ENCODE measurements around the gene RBFOX2.

The RBFOX2 gene

GRCh38 chr22:35864545-35865165 lies 164.0 kb downstream of the RBFOX2 start:
- DNase-seq (ENCODE audit: low spot score): no peak

GRCh38 chr22:35863432-35863831 lies 165.2 kb downstream of the RBFOX2 start:
- no peak for DNase-seq (ENCODE audit: low spot score)

- no peak for DNase-seq (ENCODE audit: low spot score)
Measured at GRCh38 chr22:35862697-35863096, 165.9 kb downstream of the RBFOX2 start.

GRCh38 chr22:35861451-35861850 lies 167.2 kb downstream of the RBFOX2 start:
- DNase-seq (ENCODE audit: low spot score): no peak

GRCh38 chr22:35860837-35861236 lies 167.8 kb downstream of the RBFOX2 start:
- no peak for DNase-seq (ENCODE audit: low spot score)

- no peak for DNase-seq (ENCODE audit: low spot score)
Measured at GRCh38 chr22:35860087-35860733, 168.4 kb downstream of the RBFOX2 start.

GRCh38 chr22:35854334-35854733 lies 174.3 kb downstream of the RBFOX2 start:
- DNase-seq (ENCODE audit: low spot score): no peak

- no peak for DNase-seq (ENCODE audit: low spot score)
Measured at GRCh38 chr22:35852076-35852475, 176.5 kb downstream of the RBFOX2 start.

GRCh38 chr22:35850831-35851230 lies 177.8 kb downstream of the RBFOX2 start:
- no peak for DNase-seq (ENCODE audit: low spot score)

- DNase-seq (ENCODE audit: low spot score): no peak
Measured at GRCh38 chr22:35846804-35847203, 181.8 kb downstream of the RBFOX2 start.

GRCh38 chr22:35844886-35845285 lies 183.7 kb downstream of the RBFOX2 start:
- no peak for DNase-seq (ENCODE audit: low spot score)

- peak; percentile 26 for DNase-seq (ENCODE audit: low spot score)
Measured at GRCh38 chr22:35842954-35843353, 185.7 kb downstream of the RBFOX2 start.

GRCh38 chr22:35842519-35842913 lies 186.1 kb downstream of the RBFOX2 start:
- no peak for DNase-seq (ENCODE audit: low spot score)

- DNase-seq (ENCODE audit: low spot score): no peak
Measured at GRCh38 chr22:35841907-35842518, 186.6 kb downstream of the RBFOX2 start.

GRCh38 chr22:35840302-35840739 lies 188.3 kb downstream of the RBFOX2 start:
- DNase-seq (ENCODE audit: low spot score): no peak

- DNase-seq (ENCODE audit: low spot score): no peak
Measured at GRCh38 chr22:35839841-35840301, 188.8 kb downstream of the RBFOX2 start.

GRCh38 chr22:35838855-35839576 lies 189.6 kb downstream of the RBFOX2 start:
- no peak for DNase-seq (ENCODE audit: low spot score)

- no peak for DNase-seq (ENCODE audit: low spot score)
Measured at GRCh38 chr22:35837101-35837727, 191.4 kb downstream of the RBFOX2 start.

- DNase-seq (ENCODE audit: low spot score): no peak
Measured at GRCh38 chr22:35835998-35836691, 192.5 kb downstream of the RBFOX2 start.

GRCh38 chr22:35835267-35835997 lies 193.2 kb downstream of the RBFOX2 start:
- no peak for DNase-seq (ENCODE audit: low spot score)

GRCh38 chr22:35834061-35834460 lies 194.6 kb downstream of the RBFOX2 start:
- no peak for DNase-seq (ENCODE audit: low spot score)
